ENCODE data around the gene ATOX1. TPM values are rescaled to one million over a fixed set of nuclear protein-coding genes. Genes with fewer than 3 reads are reported as not detected.

The ATOX1 gene
- total RNA-seq, 4 donors from 2014 or later, result 56.0 to 109 (median 74.5) TPM

DNA sequence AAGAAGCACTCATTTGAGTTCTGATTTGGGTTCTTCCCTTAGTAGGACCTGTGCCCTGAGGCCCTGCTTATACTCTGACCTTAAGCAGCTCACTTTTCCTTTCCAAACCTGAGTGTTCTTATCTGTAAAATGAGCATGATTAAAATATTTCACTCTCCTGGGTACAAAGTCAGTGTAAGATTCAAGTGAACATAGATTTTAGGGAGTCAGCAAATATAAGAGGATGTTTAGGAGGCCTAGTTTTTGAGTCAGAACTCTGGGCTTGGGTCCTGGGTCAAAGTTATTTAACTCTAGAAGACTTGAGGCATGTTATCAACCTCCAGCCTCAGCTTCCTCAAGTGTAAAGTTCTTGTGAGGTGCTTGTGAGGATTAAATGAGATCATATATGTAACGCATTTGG, 63.0 kb downstream of the ATOX1 start:
- peaks cover 0 to 46% (median 12%) of the 10 kb centered on the region in 3 donors for H3K4me1 ChIP-seq
- no peak for DNase-seq
- no peak overlapping the region for H3K4me3 ChIP-seq
- peak overlapping the region in 3 of 4 donors; percentile 75 to 83 (median 83) for H3K27ac ChIP-seq
- H3K36me3 ChIP-seq, result no peaks in the 10 kb centered on the region
- 86 to 93% methylated on average over 1 of the region's 1 CpG for WGBS, 2 donors
- H3K9me3 ChIP-seq, result no peaks in the 10 kb centered on the region
- no peaks in the 10 kb centered on the region for H3K27me3 ChIP-seq
- TF ChIP-seq, protein P1, sequence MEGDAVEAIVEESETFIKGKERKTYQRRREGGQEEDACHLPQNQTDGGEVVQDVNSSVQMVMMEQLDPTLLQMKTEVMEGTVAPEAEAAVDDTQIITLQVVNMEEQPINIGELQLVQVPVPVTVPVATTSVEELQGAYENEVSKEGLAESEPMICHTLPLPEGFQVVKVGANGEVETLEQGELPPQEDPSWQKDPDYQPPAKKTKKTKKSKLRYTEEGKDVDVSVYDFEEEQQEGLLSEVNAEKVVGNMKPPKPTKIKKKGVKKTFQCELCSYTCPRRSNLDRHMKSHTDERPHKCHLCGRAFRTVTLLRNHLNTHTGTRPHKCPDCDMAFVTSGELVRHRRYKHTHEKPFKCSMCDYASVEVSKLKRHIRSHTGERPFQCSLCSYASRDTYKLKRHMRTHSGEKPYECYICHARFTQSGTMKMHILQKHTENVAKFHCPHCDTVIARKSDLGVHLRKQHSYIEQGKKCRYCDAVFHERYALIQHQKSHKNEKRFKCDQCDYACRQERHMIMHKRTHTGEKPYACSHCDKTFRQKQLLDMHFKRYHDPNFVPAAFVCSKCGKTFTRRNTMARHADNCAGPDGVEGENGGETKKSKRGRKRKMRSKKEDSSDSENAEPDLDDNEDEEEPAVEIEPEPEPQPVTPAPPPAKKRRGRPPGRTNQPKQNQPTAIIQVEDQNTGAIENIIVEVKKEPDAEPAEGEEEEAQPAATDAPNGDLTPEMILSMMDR (IDR thresholded peaks at IDR 0.05), result no peak
- TF ChIP-seq POLR2A (IDR thresholded peaks at IDR 0.05), result no peak
- intact Hi-C loops (cut with DNase I), result no loop called here

DNA sequence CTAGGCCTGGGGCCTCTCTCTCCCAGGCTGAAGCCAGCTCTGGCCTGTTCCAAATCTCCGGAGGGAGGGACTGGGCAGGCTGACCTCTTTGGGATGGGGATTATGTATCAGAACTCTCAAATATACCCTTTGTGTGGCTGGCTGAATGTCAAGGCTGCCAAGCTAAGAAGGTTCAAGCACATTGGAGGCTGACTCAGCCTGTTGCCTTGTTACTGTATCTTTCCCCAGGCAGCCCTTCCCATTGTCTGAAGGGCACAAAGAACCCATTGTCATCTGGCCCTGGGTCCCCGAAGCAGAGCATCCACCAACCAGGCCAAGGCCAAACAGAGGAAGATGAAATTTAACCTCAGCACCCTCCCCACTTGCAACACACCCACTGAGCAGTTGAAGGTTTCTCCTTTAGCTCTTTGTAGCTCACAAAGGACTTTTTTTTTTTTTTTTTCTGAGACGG, 64.4 kb downstream of the ATOX1 start:
- DNase-seq, result no peak
- H3K36me3 ChIP-seq, result no peaks in the 10 kb centered on the region
- WGBS, 2 donors, result 68 to 90% methylated on average over 2 to 3 of the region's 3 CpGs
- H3K27ac ChIP-seq, result no peak overlapping the region
- TF ChIP-seq, protein P1 (IDR thresholded peaks at IDR 0.05), result no peak
- TF ChIP-seq POLR2A (IDR thresholded peaks at IDR 0.05), result no peak
- no peaks in the 10 kb centered on the region for H3K9me3 ChIP-seq
- intact Hi-C loops (cut with DNase I), result no loop called here
- H3K27me3 ChIP-seq, result no peaks in the 10 kb centered on the region
- H3K4me1 ChIP-seq, result peaks cover 0 to 32% (median 6%) of the 10 kb centered on the region in 3 donors
- H3K4me3 ChIP-seq, result no peak overlapping the region

Small RNAs within 50 kb of the gene (small RNA-seq; reads per million reads assigned to genes)
- 0 to 0.14 (median 0) reads per million in 4 donors for gene RN7SKP232

Other genes with a start within 250 kb of the ATOX1 start
- gene FAT2, start 167.3 kb downstream of the ATOX1 start, total RNA-seq, result 100 to 1,000 TPM in 1 of 4 donors, 10 to 100 TPM in 3; 86.5 to 117 (median 99.0) TPM
- gene SPARC, start 71.7 kb downstream of the ATOX1 start, total RNA-seq, result 100 to 1,000 TPM in 1 of 4 donors, 10 to 100 TPM in 3; 14.9 to 164 (median 61.9) TPM
- gene G3BP1, start 13.3 kb upstream of the ATOX1 start, total RNA-seq, result 100 to 1,000 TPM in 3 of 4 donors, 10 to 100 TPM in 1; 99.8 to 119 (median 109) TPM
- not detected for gene GLRA1, start 166.2 kb upstream of the ATOX1 start, total RNA-seq

Measured in esophagus squamous epithelium (tissue), 5 donors.